Nephron progenitor cell (in vitro differentiated cells): Measurements from ENCODE around the gene C9orf72.

Source experiments
- DNase-seq: peaks from one replicate; pipeline ENCODE4 v3.0.0; 2021
- H3K27ac Mint-ChIP-seq: 2 replicates; pipeline ENCODE4 v1.8.0; 2021; ENCODE audit warnings: mild to moderate bottlenecking, moderate library complexity, mixed read lengths
- H3K27me3 Mint-ChIP-seq: 2 replicates; pipeline ENCODE4 v1.8.0; 2021; ENCODE audit warnings: mild to moderate bottlenecking, low read depth, mixed read lengths; ENCODE audit not compliant: poor library complexity
- H3K36me3 Mint-ChIP-seq: 2 replicates; pipeline ENCODE4 v1.8.0; 2021; ENCODE audit warnings: low read depth, mixed read lengths
- H3K4me1 Mint-ChIP-seq: 2 replicates; pipeline ENCODE4 v1.8.0; 2021; ENCODE audit warnings: mixed read lengths
- H3K4me3 Mint-ChIP-seq: 2 replicates; pipeline ENCODE4 v1.8.0; 2021; ENCODE audit warnings: mild to moderate bottlenecking, moderate library complexity, mixed read lengths
- H3K9me3 Mint-ChIP-seq: 2 replicates; pipeline ENCODE4 v1.8.0; 2021; ENCODE audit warnings: mild to moderate bottlenecking, moderate library complexity, mixed read lengths
- CTCF ChIP-seq: fragments of 200-600 bp; sonication (generic); IDR thresholded peaks from 2 replicates; pipeline ENCODE4 v1.5.0; 2021; ENCODE audit warnings: antibody characterized with exemption

The C9orf72 gene

GRCh38 chr9:27610622-27611021, 37.3 kb upstream of the C9orf72 start:
- DNase-seq, result no peak
- Mint-ChIP-seq H3K4me1 (peaks cover 5% of the 10 kb centered on the region), H3K4me3 (no peak overlapping the region), H3K9me3 (peaks cover 21% of the 10 kb centered on the region), H3K27ac (no peak overlapping the region), H3K36me3 (no peaks in the 10 kb centered on the region), H3K27me3 (no peaks in the 10 kb centered on the region)
- TF ChIP-seq CTCF, result no peak

GRCh38 chr9:27602954-27603353, 29.7 kb upstream of the C9orf72 start:
- Mint-ChIP-seq H3K27me3 (no peaks in the 10 kb centered on the region), H3K4me1 (peaks cover 20% of the 10 kb centered on the region), H3K36me3 (no peaks in the 10 kb centered on the region), H3K4me3 (no peak overlapping the region), H3K9me3 (no peaks in the 10 kb centered on the region), H3K27ac (peak overlapping the region; percentile 62)
- TF ChIP-seq CTCF, result no peak
- no peak for DNase-seq

- Mint-ChIP-seq H3K4me3 (no peak overlapping the region), H3K27ac (peak overlapping the region; percentile 54), H3K4me1 (peaks cover 20% of the 10 kb centered on the region), H3K27me3 (no peaks in the 10 kb centered on the region), H3K36me3 (no peaks in the 10 kb centered on the region), H3K9me3 (no peaks in the 10 kb centered on the region)
- no peak for DNase-seq
- TF ChIP-seq CTCF, result no peak
Measured at GRCh38 chr9:27602142-27602861, 29.0 kb upstream of the C9orf72 start.

GRCh38 chr9:27601396-27601795, 28.1 kb upstream of the C9orf72 start:
- no peaks in the 10 kb centered on the region for H3K27me3 Mint-ChIP-seq
- H3K9me3 Mint-ChIP-seq, result no peaks in the 10 kb centered on the region
- H3K4me1 Mint-ChIP-seq, result peaks cover 20% of the 10 kb centered on the region
- no peak overlapping the region for H3K27ac Mint-ChIP-seq
- H3K4me3 Mint-ChIP-seq, result no peak overlapping the region
- no peak for TF ChIP-seq CTCF
- no peaks in the 10 kb centered on the region for H3K36me3 Mint-ChIP-seq
- no peak for DNase-seq

- Mint-ChIP-seq H3K27ac (no peak overlapping the region), H3K27me3 (no peaks in the 10 kb centered on the region), H3K4me1 (peaks cover 20% of the 10 kb centered on the region), H3K36me3 (no peaks in the 10 kb centered on the region), H3K4me3 (no peak overlapping the region), H3K9me3 (no peaks in the 10 kb centered on the region)
- no peak for DNase-seq
- no peak for TF ChIP-seq CTCF
Measured at GRCh38 chr9:27600256-27600655, 27.0 kb upstream of the C9orf72 start.

GRCh38 chr9:27599870-27600238, 26.6 kb upstream of the C9orf72 start:
- Mint-ChIP-seq H3K4me3 (no peak overlapping the region), H3K36me3 (no peaks in the 10 kb centered on the region), H3K4me1 (peaks cover 20% of the 10 kb centered on the region), H3K27ac (no peak overlapping the region), H3K9me3 (no peaks in the 10 kb centered on the region), H3K27me3 (no peaks in the 10 kb centered on the region)
- no peak for DNase-seq
- no peak for TF ChIP-seq CTCF
